ENCODE results near the gene GIPR. TPM values are rescaled to one million over a fixed set of nuclear protein-coding genes. Genes with fewer than 3 reads are reported as not detected.

GIPR gene
- total RNA-seq, 1 experiment from 2014 or later: 2.0 TPM

GRCh38 chr19:45660636-45661035, 7.4 kb upstream of the GIPR start:
- BruUV-seq (replicated peaks): no TSS peak
- POLR2A ChIA-PET: no interaction called here
- intact Hi-C loops (cut with micrococcal nuclease; ENCODE audit: unreplicated experiment) (no loop called here), in situ Hi-C loops (cut with HindIII; ENCODE audit: low pct_unique_long_range_greater_than_20kb, low sequenced_read_pairs) (no loop called here)
- no peak overlapping the region for H3K27ac ChIP-seq (ENCODE audit: low read length)
- TF ChIP-seq POLR2AphosphoS5 (IDR thresholded peaks at IDR 0.05; ENCODE audit: low read depth, low read length): no peak
- no peak for TF ChIP-seq TCF7L2 (IDR thresholded peaks at IDR 0.05; ENCODE audit: low read depth, low read length)
- no peak for TF ChIP-seq SIN3A (IDR thresholded peaks at IDR 0.05; ENCODE audit: borderline replicate concordance, insufficient read depth, low read depth, low read length)
- TF ChIP-seq, protein P1, sequence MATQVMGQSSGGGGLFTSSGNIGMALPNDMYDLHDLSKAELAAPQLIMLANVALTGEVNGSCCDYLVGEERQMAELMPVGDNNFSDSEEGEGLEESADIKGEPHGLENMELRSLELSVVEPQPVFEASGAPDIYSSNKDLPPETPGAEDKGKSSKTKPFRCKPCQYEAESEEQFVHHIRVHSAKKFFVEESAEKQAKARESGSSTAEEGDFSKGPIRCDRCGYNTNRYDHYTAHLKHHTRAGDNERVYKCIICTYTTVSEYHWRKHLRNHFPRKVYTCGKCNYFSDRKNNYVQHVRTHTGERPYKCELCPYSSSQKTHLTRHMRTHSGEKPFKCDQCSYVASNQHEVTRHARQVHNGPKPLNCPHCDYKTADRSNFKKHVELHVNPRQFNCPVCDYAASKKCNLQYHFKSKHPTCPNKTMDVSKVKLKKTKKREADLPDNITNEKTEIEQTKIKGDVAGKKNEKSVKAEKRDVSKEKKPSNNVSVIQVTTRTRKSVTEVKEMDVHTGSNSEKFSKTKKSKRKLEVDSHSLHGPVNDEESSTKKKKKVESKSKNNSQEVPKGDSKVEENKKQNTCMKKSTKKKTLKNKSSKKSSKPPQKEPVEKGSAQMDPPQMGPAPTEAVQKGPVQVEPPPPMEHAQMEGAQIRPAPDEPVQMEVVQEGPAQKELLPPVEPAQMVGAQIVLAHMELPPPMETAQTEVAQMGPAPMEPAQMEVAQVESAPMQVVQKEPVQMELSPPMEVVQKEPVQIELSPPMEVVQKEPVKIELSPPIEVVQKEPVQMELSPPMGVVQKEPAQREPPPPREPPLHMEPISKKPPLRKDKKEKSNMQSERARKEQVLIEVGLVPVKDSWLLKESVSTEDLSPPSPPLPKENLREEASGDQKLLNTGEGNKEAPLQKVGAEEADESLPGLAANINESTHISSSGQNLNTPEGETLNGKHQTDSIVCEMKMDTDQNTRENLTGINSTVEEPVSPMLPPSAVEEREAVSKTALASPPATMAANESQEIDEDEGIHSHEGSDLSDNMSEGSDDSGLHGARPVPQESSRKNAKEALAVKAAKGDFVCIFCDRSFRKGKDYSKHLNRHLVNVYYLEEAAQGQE (IDR thresholded peaks at IDR 0.05; ENCODE audit: insufficient read depth in 1 of 2, low read depth in 2 of 2, low read length in 1 of 2): no peak
- no peak for TF ChIP-seq CTCF (IDR thresholded peaks at IDR 0.05)
- H3K27me3 ChIP-seq (ENCODE audit: control insufficient read depth, insufficient read depth, low read length): no peaks in the 10 kb centered on the region
- no peaks in the 10 kb centered on the region for H3K36me3 ChIP-seq (ENCODE audit: control insufficient read depth, insufficient read depth, low read length)
- no peaks in the 10 kb centered on the region for H3K4me1 ChIP-seq (ENCODE audit: control insufficient read depth, insufficient read depth, low read length)
- DNase-seq (ENCODE audit: low read depth, low spot score) (no peak), ATAC-seq (no peak)
- CTCF ChIA-PET: no interaction called here
- no peaks in the 10 kb centered on the region for H3K9me3 ChIP-seq (ENCODE audit: control insufficient read depth, insufficient read depth, low read depth, low read length)
- no peak overlapping the region for H3K4me3 ChIP-seq (ENCODE audit: low read depth in 2 of 2, low read length in 2 of 2)

- no peak for ATAC-seq
- in situ Hi-C loops (cut with HindIII; ENCODE audit: low pct_unique_long_range_greater_than_20kb, low sequenced_read_pairs) (no loop called here), intact Hi-C loops (cut with micrococcal nuclease; ENCODE audit: unreplicated experiment) (no loop called here)
- Histone ChIP-seq H3K4me1 (ENCODE audit: control insufficient read depth, insufficient read depth, low read length) (no peaks in the 10 kb centered on the region), H3K4me3 (ENCODE audit: low read depth in 2 of 2, low read length in 2 of 2) (no peak overlapping the region), H3K9me3 (ENCODE audit: control insufficient read depth, insufficient read depth, low read depth, low read length) (no peaks in the 10 kb centered on the region), H3K27ac (ENCODE audit: low read length) (no peak overlapping the region), H3K36me3 (ENCODE audit: control insufficient read depth, insufficient read depth, low read length) (no peaks in the 10 kb centered on the region), H3K27me3 (ENCODE audit: control insufficient read depth, insufficient read depth, low read length) (no peaks in the 10 kb centered on the region)
- no peak for DNase-seq (ENCODE audit: low read depth, low spot score)
- BruUV-seq (replicated peaks): no TSS peak
- POLR2A ChIA-PET: interaction anchor here (0.6 kb wide), 1 partner anchor 12 kb away, joined by 7 read pairs; no protein-coding TSS in a partner anchor
- TF ChIP-seq CTCF (IDR thresholded peaks at IDR 0.05) (no peak), TCF7L2 (IDR thresholded peaks at IDR 0.05; ENCODE audit: low read depth, low read length) (no peak), SIN3A (IDR thresholded peaks at IDR 0.05; ENCODE audit: borderline replicate concordance, insufficient read depth, low read depth, low read length) (no peak), POLR2AphosphoS5 (IDR thresholded peaks at IDR 0.05; ENCODE audit: low read depth, low read length) (no peak)
- TF ChIP-seq, protein P1 (IDR thresholded peaks at IDR 0.05; ENCODE audit: insufficient read depth in 1 of 2, low read depth in 2 of 2, low read length in 1 of 2): no peak
- CTCF ChIA-PET: no interaction called here
These were observed 4.2 kb upstream of the GIPR start for GRCh38 chr19:45663800-45664199.
